Left renal pelvis (tissue), 4 donors: ENCODE data around the gene ZFR2. TPM values are rescaled to one million over a fixed set of nuclear protein-coding genes. Genes with fewer than 3 reads are reported as not detected.

Experiments used
- DNase-seq, 4 donors: peaks; one replicate each; pipeline ENCODE4 v3.0.0-alpha.2; 2013; ENCODE audit warnings: low read depth in 4 of 4, low spot score in 3 of 4
- polyA plus RNA-seq, 4 donors: library from polyadenylated mRNA; unstranded; fragments of 120-200 nt; gene quantifications; one replicate each; pipeline ENCODE4 v1.2.1, GENCODE V29; 2013; ENCODE audit not compliant: insufficient read length in 4 of 4

Gene ZFR2
- polyA plus RNA-seq, 4 donors = 1.3 to 2.9 (median 2.0) TPM

GRCh38 chr19:3796358-3796757 is 72.5 kb downstream of the ZFR2 start:
- no peak for DNase-seq

DNA sequence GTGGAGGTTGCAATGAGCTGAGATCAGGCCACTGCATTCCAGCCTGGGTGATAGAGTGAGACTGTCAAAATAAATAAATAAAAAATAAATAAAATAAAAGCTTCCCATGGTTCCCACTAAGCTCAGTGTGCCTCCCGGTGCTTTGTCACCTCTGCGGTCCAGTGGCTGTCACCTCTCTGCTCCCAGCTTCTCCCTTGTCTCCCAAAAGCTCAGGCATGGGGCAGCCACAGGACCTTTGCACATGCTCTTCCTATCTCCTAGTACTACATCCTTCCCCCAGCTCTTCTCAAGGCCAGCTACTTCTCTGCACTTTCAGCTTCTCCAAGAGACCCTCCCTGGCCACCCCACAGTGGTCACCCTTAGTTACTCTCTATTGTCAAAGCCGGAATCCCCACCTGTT is 75.0 kb downstream of the ZFR2 start:
- DNase-seq = no peak

- no peak for DNase-seq
Measured at GRCh38 chr19:3792114-3792513, 76.7 kb downstream of the ZFR2 start.

DNA sequence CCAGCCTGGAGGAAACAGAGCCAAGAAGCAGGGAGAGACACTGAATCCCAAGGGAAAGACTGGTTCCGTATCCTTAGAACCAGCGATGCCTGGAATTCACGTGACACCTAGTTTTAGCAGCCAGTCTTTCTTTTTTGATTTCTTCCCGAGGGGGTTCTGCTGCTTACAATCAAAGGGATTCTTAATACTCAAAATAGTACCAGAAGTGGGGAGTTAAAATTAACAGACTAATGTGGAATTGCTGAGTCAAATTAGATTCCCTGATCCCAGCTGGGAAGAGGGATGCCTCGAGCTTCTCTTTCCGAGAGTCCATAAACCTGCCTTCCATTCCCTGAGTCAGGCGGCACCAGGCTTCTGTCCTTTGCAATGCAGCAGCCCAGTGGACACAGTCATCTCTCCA is 77.9 kb downstream of the ZFR2 start:
- no peak for DNase-seq

- no peak for DNase-seq
Measured at GRCh38 chr19:3790209-3790734, 78.6 kb downstream of the ZFR2 start.

GRCh38 chr19:3788996-3789778 is 79.7 kb downstream of the ZFR2 start:
- no peak for DNase-seq

DNA sequence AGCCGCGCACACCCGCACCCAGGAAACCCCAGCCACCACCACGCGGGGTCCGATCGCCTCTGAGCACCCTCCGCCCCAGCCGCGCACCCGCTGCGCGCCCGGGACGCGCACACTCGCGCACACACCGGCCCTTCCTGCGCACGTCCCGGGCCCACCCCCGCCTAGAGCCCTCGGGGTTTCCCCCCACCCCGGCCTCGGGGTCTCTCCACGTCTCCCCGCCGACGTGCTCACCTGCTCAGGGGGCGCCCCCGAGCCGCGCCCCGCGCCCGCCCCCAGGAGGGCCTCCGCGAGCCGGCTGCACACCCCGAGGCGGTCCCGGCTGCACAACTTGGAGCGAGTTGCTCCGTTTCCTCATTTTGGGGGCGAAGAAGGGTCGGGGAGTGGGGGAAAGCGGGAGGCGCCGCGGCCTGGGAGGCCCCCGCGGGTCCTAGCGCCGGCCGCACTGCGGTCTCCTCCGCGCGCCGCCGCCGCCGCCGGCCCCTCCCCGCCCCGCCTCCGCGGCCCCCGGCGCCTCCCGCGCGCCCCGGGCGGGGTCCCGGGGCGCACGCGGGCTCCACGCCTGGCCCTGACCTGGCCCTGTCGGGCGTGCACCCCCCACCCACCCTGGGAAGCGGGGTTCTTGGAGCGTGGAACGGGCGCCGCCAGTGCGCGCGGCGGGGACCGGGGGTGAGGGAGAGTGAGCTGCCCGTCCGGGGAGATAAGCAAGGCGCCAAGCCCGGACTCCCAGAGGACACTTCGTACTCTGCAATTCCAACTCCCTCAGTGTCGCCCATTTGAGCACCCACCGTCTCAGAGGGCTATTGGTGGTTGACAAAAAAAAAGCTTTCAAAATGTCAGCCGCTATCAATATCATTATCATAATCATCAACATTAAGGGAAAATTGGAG is 82.7 kb downstream of the ZFR2 start, which contains the start of gene MATK:
Gene MATK (minus strand): TSS at position 444 of the 887 bp plus-strand sequence. CDS start 1,246 bp downstream, outside the sequence.
- no peak for DNase-seq

DNA sequence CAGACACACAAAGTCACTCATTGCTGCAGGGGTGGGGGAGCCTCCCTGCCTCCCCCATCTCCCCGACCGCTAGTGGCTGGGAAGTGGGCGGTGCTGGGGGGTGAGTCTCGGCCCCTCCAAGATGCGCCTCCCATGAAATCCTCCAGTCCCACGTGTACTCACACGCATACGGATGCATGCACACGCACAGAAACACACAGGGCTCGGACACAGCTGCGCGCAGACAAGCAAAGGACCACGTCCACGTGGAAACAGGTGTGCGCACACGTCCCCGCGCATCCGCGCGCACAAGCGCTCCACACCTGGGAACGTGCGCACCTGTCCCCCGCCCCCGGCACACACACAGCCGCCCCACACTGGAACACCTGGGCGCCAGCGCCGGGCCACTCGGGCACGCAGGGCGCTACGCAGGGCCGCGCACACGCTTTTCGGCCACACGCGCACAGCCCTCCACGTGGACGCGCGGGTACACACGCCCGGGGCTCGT is 83.3 kb downstream of the ZFR2 start:
- DNase-seq = no peak

DNA sequence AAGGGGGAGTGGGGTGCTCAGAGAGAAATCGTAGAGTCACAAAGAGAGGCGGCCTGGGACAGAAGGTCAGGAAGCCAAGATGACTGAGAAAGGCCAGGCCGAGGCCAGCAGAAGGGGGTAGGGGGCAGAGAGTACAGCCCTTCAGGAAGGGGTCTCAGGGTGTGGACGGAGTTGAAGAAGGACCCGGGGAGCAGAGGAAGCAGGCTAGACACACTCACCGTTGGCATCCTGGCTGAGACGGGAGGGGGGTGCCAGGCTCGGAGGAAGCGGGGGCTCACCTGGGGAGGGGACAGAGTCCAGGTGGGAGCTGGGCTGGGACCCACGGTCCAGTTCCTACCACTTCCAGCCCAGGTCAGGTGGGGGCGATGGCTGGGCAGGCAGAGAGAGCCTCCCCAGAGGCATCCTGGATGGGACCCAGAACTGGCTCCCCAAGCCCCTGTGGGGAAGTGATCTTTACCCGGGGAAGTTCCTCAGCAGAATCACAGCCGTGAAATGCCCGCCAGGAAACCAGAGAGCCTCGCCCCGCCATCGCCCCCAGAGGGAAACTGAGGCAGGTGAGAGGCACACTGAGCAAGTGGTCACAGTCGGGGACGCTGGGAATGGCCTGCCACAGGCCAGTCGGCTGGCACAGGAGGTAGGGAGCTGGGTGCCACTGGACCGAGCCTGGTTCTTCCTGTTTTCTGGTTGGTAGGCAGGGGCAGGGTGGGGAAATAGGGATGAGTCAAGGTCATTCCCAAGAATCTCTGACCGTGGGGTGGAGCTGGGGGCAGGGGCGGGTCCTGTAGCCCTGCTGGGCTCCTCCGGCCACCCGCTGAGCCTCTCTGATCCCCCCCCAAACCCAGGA is 84.0 kb downstream of the ZFR2 start:
- no peak for DNase-seq

GRCh38 chr19:3783660-3784584 is 84.9 kb downstream of the ZFR2 start:
- DNase-seq = no peak

DNA sequence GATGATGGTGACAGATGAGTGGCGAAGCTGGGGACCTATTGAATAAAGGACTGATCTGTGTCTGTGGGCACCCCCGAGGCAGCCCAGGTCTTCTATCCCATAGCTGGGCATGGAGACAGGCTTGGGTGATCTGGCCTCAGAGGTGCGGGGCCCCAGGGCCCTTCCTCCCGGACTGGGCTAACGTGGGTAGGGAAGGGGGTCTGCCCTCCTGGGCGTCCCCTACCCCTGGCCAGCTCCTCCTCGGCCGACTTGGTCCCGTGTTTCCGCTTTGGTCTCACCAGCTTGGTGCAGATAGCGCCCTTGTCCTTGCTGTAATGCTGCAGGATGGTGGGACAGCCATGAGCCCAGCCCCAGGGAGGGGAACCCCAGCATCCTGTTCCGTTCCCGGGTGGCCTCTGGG is 85.9 kb downstream of the ZFR2 start:
- DNase-seq = no peak

GRCh38 chr19:3782330-3782729 is 86.5 kb downstream of the ZFR2 start:
- DNase-seq = no peak

DNA sequence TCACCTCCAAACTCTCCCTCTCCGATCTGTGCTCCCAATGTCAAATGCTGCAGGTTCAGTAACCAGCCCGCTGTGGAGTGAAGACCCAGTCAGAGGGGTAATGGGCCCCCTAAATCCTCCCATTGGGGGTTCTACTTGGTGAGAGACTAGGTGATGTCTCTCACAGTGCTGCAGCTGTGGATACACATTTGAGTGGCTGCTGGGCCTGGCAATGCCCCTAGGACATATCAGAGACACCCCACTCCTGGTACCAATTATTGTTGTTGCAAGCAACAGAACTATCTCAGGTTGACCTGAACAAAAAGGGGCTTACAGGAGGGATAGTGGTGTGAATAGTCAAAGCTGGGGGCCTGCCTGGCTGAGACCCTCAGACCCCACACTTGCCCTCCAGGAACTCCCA is 87.2 kb downstream of the ZFR2 start:
- DNase-seq = no peak

DNA sequence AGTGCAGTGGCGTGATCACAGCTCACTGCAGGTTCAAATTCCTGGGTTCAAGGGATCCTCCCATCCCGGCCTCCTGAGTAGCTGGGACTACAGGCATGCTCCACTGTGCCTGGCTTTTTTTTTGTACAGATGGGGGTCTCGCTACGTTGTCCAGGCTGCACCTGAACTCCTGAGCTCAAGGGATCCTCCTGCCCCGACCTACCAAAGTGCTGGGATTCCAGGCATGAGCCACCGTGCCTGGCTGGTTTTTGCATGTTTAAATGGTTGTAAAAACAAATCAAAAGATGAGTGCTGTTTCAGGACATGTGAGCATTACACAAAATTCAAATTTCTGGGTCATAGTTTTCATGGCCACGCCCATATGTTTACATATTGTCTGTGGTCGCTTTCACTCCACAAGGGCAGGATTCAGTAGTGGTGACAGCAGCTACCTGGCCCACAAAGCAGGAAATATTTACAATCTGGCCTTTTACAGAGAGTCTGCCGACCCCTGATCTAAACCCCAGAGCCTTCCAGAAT is 88.0 kb downstream of the ZFR2 start:
- DNase-seq = no peak

GRCh38 chr19:3778899-3779723 is 89.7 kb downstream of the ZFR2 start:
- no peak for DNase-seq

- DNase-seq = no peak
Measured at GRCh38 chr19:3778104-3778867, 90.6 kb downstream of the ZFR2 start.

- no peak for DNase-seq
Measured at GRCh38 chr19:3776479-3777040, 92.3 kb downstream of the ZFR2 start.
